Adrenal gland (tissue), 12 donors: Measurements from ENCODE around the gene TRIL. TPM values are rescaled to one million over a fixed set of nuclear protein-coding genes. Genes with fewer than 3 reads are reported as not detected.
A peak's percentile ranks its signal among the peaks of the same experiment; 100 is the strongest.

Experiments used
- DNase-seq, 7 donors: peaks; one replicate each; pipeline ENCODE4 v3.0.0-alpha.2; 2019 to 2020
- H3K27ac ChIP-seq, 5 donors: fragments of 200-600 bp; sonication (generic) in 4 of 5; 1 replicate in 3 of 5; 2 replicates in 2 of 5; pipeline versions ENCODE4 v1.5.1 to v1.8.0; 2016 to 2020; ENCODE audit warnings: mild to moderate bottlenecking in 1 of 5
- H3K27me3 ChIP-seq: fragments of 200-600 bp; 2 replicates; pipeline ENCODE4 v1.8.0; 2021
- H3K36me3 ChIP-seq, 2 donors: fragments of 200-600 bp; replicated peaks in 1 of 2; 1 replicate in 1 of 2; 2 replicates in 1 of 2; pipeline versions ENCODE4 v1.5.1 to v1.8.0; 2018 to 2022
- H3K4me1 ChIP-seq, 2 donors: fragments of 200-600 bp; replicated peaks in 1 of 2; 1 replicate in 1 of 2; 2 replicates in 1 of 2; pipeline versions ENCODE4 v1.5.1 to v1.8.0; 2018 to 2021
- H3K4me3 ChIP-seq, 4 donors: fragments of 200-600 bp; sonication (generic) in 3 of 4; one replicate each; pipeline ENCODE4 v1.5.1; 2016 to 2018
- H3K9me3 ChIP-seq, 3 donors: fragments of 200-600 bp; sonication (generic) in 1 of 3; replicated peaks in 1 of 3; 1 replicate in 2 of 3; 2 replicates in 1 of 3; pipeline versions ENCODE4 v1.5.1 to v1.8.0; 2016 to 2021
- CTCF ChIP-seq, 6 experiments: fragments of 450-650 bp in 4 of 6; fragments of 200-600 bp in 2 of 6; sonication (generic) in 1 of 6; IDR thresholded peaks; 1 replicate in 5 of 6; 2 replicates in 1 of 6; pipeline versions ENCODE4 v1.5.1 to v1.8.0; 2016 to 2021; ENCODE audit warnings: antibody characterized with exemption in 6 of 6, mild to moderate bottlenecking in 2 of 6, moderate library complexity in 1 of 6
- POLR2A ChIP-seq, 2 donors: fragments of 450-650 bp; IDR thresholded peaks; one replicate each; pipeline ENCODE4 v1.6.1; 2017; ENCODE audit warnings: antibody characterized with exemption in 2 of 2, mild to moderate bottlenecking in 2 of 2, moderate library complexity in 1 of 2
- WGBS, 4 donors: extraction: QIAGEN DNeasy Blood & Tissue Kit in 2 of 4; methylation state at CpG; one replicate each; pipeline versions ENCODE4 v1.1.5 to v1.1.7; 2013 to 2017; 5-methylcytosine and 5-hydroxymethylcytosine counted together
- intact Hi-C, 2 donors: fragments of 100-400 bp; cut with DNase I; formaldehyde crosslinking; loops; one replicate each; pipeline versions ENCODE4 v1.14.1 to v1.15.0; 2022 to 2023
- polyA plus RNA-seq, 3 donors: library from polyadenylated mRNA; stranded (reverse); fragments of 200-250 nt in 2 of 3; fragments of 350-450 nt in 1 of 3; fragmentation: Illumina TruSeq in 1 of 3; extraction: RNeasy Lipid Tissue Mini Kit (QIAGEN cat#74804) in 1 of 3; gene quantifications; one replicate each; pipeline ENCODE4 v1.2.3, GENCODE V29; 2013 to 2014
- total RNA-seq, 9 donors: library from RNA; depleted of rRNA in 4 of 9; stranded (reverse); fragments of >200 nt in 4 of 9; fragments of 120-200 nt in 1 of 9; fragmentation: NEBNext Ultra II Directional in 1 of 9; extraction: Animal tissue kit (Norgen Biotek cat#: 25700) in 1 of 9; gene quantifications; one replicate each; pipeline versions ENCODE4 v1.1.0 to v1.2.4, GENCODE V29; 2013 to 2023
- donor health status: healthy with polysubstance abuse.
- donor health status: Bipolar disorder and iron deficiency.
- donor health status: DM: yes; HTN: yes; CAD: no.
- donor health status: DM: no; HTN: no; CAD: no.
- donor health status: DM: no; HTN: no; CAD: no.
- donor health status: DM: yes; HTN: yes; CAD: no.

Gene TRIL
- total and polyA plus RNA-seq, 12 donors, result 1.3 to 17.1 (median 5.1) TPM

GRCh38 chr7:28999427-28999826, 41.3 kb upstream of the TRIL start:
- peaks cover 0 to 16% of the 10 kb centered on the region in 2 donors for H3K4me1 ChIP-seq
- H3K27ac ChIP-seq, result no peak overlapping the region
- intact Hi-C loops, result no loop called here
- no peaks in the 10 kb centered on the region for H3K27me3 ChIP-seq
- WGBS, 4 donors, result 89 to 95% (median 92%) methylated on average over 5 of the region's 5 CpGs
- H3K9me3 ChIP-seq, result no peaks in the 10 kb centered on the region
- H3K4me3 ChIP-seq, result no peak overlapping the region
- TF ChIP-seq POLR2A (IDR thresholded peaks at IDR 0.05) (no peak), CTCF (IDR thresholded peaks at IDR 0.05) (no peak)
- DNase-seq, result no peak
- no peaks in the 10 kb centered on the region for H3K36me3 ChIP-seq

- WGBS, 4 donors, result 42 to 57% (median 50%) methylated on average over 4 of the region's 4 CpGs
These were observed 40.0 kb upstream of the TRIL start for GRCh38 chr7:28998105-28998504.

GRCh38 chr7:28996836-28997235, 38.7 kb upstream of the TRIL start:
- no peak for TF ChIP-seq POLR2A (IDR thresholded peaks at IDR 0.05)
- TF ChIP-seq CTCF (IDR thresholded peaks at IDR 0.05), result no peak
- peaks cover 0 to 16% of the 10 kb centered on the region in 2 donors for H3K4me1 ChIP-seq
- H3K36me3 ChIP-seq, result no peaks in the 10 kb centered on the region
- intact Hi-C loops, result no loop called here
- H3K4me3 ChIP-seq, result no peak overlapping the region
- WGBS, 4 donors, result 72 to 75% (median 74%) methylated on average over 6 of the region's 6 CpGs
- peak overlapping the region in 1 of 5 donors; percentile 49 for H3K27ac ChIP-seq
- H3K9me3 ChIP-seq, result no peaks in the 10 kb centered on the region
- peak in 4 of 7 donors; percentile 14 to 58 (median 26) for DNase-seq
- H3K27me3 ChIP-seq, result no peaks in the 10 kb centered on the region

More at GRCh38 chr7:28998105-28998504, 40.0 kb upstream of the TRIL start:
- TF ChIP-seq POLR2A (IDR thresholded peaks at IDR 0.05), result no peak
- no peak for TF ChIP-seq CTCF (IDR thresholded peaks at IDR 0.05)
- Histone ChIP-seq H3K36me3 (no peaks in the 10 kb centered on the region), H3K27me3 (no peaks in the 10 kb centered on the region), H3K9me3 (no peaks in the 10 kb centered on the region), H3K4me1 (peaks cover 0 to 16% of the 10 kb centered on the region in 2 donors), H3K4me3 (no peak overlapping the region), H3K27ac (peak overlapping the region in 1 of 5 donors; percentile 49)
- peak in 4 of 7 donors; percentile 15 to 62 (median 24) for DNase-seq
- intact Hi-C loops, result no loop called here

GRCh38 chr7:28993371-28993770, 35.2 kb upstream of the TRIL start:
- no peak overlapping the region for H3K4me3 ChIP-seq
- 62 to 87% (median 84%) methylated on average over 4 of the region's 4 CpGs for WGBS, 4 donors
- intact Hi-C loops, result no loop called here
- H3K27me3 ChIP-seq, result no peaks in the 10 kb centered on the region
- no peaks in the 10 kb centered on the region for H3K36me3 ChIP-seq
- TF ChIP-seq CTCF (IDR thresholded peaks at IDR 0.05) (no peak), POLR2A (IDR thresholded peaks at IDR 0.05) (no peak)
- H3K4me1 ChIP-seq, result peaks cover 0 to 12% of the 10 kb centered on the region in 2 donors
- H3K9me3 ChIP-seq, result no peaks in the 10 kb centered on the region
- DNase-seq, result no peak
- H3K27ac ChIP-seq, result no peak overlapping the region
